KMS-11 (cell line): Measurements from ENCODE around the gene P2RY1.

ENCODE experiments used
- H2AFZ ChIP-seq: fragments of 200-600 bp; sonication (generic); 2 replicates; pipeline ENCODE4 v1.6.1; 2016; ENCODE audit warnings: antibody characterized with exemption, mixed run types, low read depth
- H3K27ac ChIP-seq: fragments of 200-600 bp; sonication (generic); 2 replicates; pipeline ENCODE4 v1.6.1; 2016; ENCODE audit warnings: mild to moderate bottlenecking, mixed run types
- H3K27me3 ChIP-seq: fragments of 200-600 bp; sonication (generic); 2 replicates; pipeline ENCODE4 v1.6.1; 2017; ENCODE audit warnings: mild to moderate bottlenecking, low read depth, mixed run types, moderate library complexity; ENCODE audit not compliant: insufficient read depth
- H3K36me3 ChIP-seq: fragments of 200-600 bp; sonication (generic); 2 replicates; pipeline ENCODE4 v1.6.1; 2017; ENCODE audit warnings: mild to moderate bottlenecking, mixed run types; ENCODE audit not compliant: insufficient read depth
- H3K4me1 ChIP-seq: fragments of 200-600 bp; sonication (generic); 2 replicates; pipeline ENCODE4 v1.6.1; 2016; ENCODE audit warnings: mild to moderate bottlenecking, low read depth, mixed run types; ENCODE audit not compliant: poor library complexity, severe bottlenecking
- H3K4me2 ChIP-seq: fragments of 200-600 bp; sonication (generic); 2 replicates; pipeline ENCODE4 v1.7.0; 2016; ENCODE audit warnings: mild to moderate bottlenecking, mixed run types
- H3K4me3 ChIP-seq: fragments of 200-600 bp; sonication (generic); IDR thresholded peaks from 2 replicates; pipeline ENCODE4 v1.6.1; 2017; ENCODE audit warnings: low read depth, low read length, mixed read lengths; ENCODE audit not compliant: insufficient read depth
- H3K79me2 ChIP-seq: fragments of 200-600 bp; sonication (generic); 2 replicates; pipeline ENCODE4 v1.6.1; 2016; ENCODE audit warnings: low read depth, mixed run types; ENCODE audit not compliant: insufficient read depth
- H3K9ac ChIP-seq: fragments of 200-600 bp; sonication (generic); 2 replicates; pipeline ENCODE4 v1.6.1; 2016; ENCODE audit warnings: mild to moderate bottlenecking, mixed run types
- H4K20me1 ChIP-seq: fragments of 200-600 bp; sonication (generic); 2 replicates; pipeline ENCODE4 v1.6.1; 2016; ENCODE audit warnings: mild to moderate bottlenecking, mixed run types; ENCODE audit not compliant: insufficient read depth
- TF ChIP-seq, protein P1 (sequence below): fragments of 200-600 bp; sonication (generic); conservative IDR thresholded peaks from 2 replicates; pipeline ENCODE4 v1.6.1; 2017; ENCODE audit warnings: low read depth, mild to moderate bottlenecking, antibody characterized with exemption, low read length, moderate library complexity, mixed read lengths

Gene P2RY1

DNA sequence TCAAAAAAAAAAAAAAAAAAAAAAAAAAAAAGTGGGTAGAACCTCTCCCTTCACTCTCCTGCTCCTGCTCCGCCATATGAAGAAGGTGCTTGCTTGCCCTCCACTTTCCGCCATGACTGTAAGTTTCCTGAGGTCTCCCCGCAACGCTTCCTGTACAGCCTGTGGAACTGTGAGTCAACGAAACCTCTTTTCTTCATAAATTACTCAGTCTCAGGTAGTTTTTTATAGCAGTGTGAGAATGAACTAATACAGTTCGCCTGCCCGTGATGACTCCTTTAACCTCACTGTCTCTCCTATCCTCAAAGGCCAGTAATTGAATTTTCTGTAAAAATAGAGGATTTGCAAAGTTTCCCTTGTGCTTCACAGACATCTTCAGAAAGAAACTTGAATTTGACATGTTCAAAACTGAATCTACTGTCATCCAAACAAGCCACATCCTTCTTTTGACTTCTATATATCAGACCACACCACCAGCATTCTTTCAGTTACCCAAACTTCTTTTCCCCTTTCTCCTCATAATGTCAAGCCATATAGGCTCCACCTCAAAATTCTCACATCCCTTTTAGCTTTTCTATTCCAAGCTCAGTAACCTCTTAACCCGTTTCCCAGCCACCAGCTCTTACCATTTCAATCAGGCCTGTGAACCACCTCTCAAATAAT lies 44.3 kb downstream of the P2RY1 start:
- H3K27me3 ChIP-seq: no peaks in the 10 kb centered on the region
- no peaks in the 10 kb centered on the region for H3K36me3 ChIP-seq
- no peak overlapping the region for H3K4me2 ChIP-seq
- H3K4me1 ChIP-seq: no peaks in the 10 kb centered on the region
- no peaks in the 10 kb centered on the region for H4K20me1 ChIP-seq
- H2AFZ ChIP-seq: no peak overlapping the region
- no peak overlapping the region for H3K9ac ChIP-seq
- H3K4me3 ChIP-seq: no peak overlapping the region
- TF ChIP-seq, protein P1, sequence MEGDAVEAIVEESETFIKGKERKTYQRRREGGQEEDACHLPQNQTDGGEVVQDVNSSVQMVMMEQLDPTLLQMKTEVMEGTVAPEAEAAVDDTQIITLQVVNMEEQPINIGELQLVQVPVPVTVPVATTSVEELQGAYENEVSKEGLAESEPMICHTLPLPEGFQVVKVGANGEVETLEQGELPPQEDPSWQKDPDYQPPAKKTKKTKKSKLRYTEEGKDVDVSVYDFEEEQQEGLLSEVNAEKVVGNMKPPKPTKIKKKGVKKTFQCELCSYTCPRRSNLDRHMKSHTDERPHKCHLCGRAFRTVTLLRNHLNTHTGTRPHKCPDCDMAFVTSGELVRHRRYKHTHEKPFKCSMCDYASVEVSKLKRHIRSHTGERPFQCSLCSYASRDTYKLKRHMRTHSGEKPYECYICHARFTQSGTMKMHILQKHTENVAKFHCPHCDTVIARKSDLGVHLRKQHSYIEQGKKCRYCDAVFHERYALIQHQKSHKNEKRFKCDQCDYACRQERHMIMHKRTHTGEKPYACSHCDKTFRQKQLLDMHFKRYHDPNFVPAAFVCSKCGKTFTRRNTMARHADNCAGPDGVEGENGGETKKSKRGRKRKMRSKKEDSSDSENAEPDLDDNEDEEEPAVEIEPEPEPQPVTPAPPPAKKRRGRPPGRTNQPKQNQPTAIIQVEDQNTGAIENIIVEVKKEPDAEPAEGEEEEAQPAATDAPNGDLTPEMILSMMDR: no peak
- no peaks in the 10 kb centered on the region for H3K79me2 ChIP-seq
- no peak overlapping the region for H3K27ac ChIP-seq

DNA sequence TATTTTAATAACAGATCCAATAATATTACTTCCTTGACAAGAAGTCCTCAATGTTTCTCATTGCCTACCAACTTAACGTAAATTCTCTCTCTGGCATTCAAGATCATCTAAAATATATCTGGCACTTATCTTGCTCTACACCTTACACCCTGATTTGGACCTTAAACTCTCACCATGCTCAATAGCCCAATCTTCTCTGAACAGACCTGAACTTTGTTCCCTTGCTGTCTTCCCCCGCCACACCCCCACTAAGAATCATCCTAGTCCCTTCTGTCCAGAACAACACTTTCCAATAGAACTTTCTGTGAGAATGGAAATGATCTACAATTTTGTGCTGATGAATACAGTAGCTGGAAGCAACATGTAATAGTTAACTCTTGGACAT lies 44.9 kb downstream of the P2RY1 start:
- H2AFZ ChIP-seq: no peak overlapping the region
- H4K20me1 ChIP-seq: no peaks in the 10 kb centered on the region
- H3K4me2 ChIP-seq: no peak overlapping the region
- H3K27ac ChIP-seq: no peak overlapping the region
- TF ChIP-seq, protein P1: no peak
- no peaks in the 10 kb centered on the region for H3K4me1 ChIP-seq
- no peak overlapping the region for H3K9ac ChIP-seq
- no peaks in the 10 kb centered on the region for H3K79me2 ChIP-seq
- no peaks in the 10 kb centered on the region for H3K27me3 ChIP-seq
- H3K4me3 ChIP-seq: no peak overlapping the region
- H3K36me3 ChIP-seq: no peaks in the 10 kb centered on the region

DNA sequence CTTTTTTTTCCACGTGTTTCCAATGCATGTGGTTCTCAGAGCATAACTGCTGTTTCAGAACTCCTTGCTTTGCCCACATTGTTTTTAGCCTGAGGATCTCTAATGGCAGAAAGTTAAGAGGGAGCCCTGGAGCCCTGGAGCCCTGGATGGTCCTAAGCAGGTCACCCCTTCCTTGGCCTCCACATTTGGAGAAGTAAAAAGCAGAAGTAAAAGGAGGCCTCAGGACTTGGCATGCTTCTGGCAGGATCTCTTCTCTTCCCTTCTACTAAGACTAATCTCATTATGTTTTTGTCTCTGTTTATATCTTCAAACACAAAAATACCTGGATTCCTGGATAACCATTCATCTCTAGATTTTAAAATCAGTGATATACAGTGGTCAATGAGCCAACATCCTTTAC lies 50.1 kb downstream of the P2RY1 start:
- Histone ChIP-seq H3K4me2 (no peak overlapping the region), H3K36me3 (no peaks in the 10 kb centered on the region), H4K20me1 (no peaks in the 10 kb centered on the region), H2AFZ (no peak overlapping the region), H3K4me3 (no peak overlapping the region), H3K79me2 (no peaks in the 10 kb centered on the region), H3K27ac (no peak overlapping the region), H3K4me1 (no peaks in the 10 kb centered on the region), H3K27me3 (no peaks in the 10 kb centered on the region), H3K9ac (no peak overlapping the region)
- TF ChIP-seq, protein P1: no peak
